Fibroblast of peridontal ligament (primary cell): Measurements from ENCODE around the gene ALPK1.
A peak's percentile ranks its signal among the peaks of the same experiment; 100 is the strongest.

ENCODE experiments used
- DNase-seq: peaks from one replicate; pipeline ENCODE4 v3.0.0-alpha.2; 2010; ENCODE audit errors: extremely low read depth

ALPK1 gene

DNA sequence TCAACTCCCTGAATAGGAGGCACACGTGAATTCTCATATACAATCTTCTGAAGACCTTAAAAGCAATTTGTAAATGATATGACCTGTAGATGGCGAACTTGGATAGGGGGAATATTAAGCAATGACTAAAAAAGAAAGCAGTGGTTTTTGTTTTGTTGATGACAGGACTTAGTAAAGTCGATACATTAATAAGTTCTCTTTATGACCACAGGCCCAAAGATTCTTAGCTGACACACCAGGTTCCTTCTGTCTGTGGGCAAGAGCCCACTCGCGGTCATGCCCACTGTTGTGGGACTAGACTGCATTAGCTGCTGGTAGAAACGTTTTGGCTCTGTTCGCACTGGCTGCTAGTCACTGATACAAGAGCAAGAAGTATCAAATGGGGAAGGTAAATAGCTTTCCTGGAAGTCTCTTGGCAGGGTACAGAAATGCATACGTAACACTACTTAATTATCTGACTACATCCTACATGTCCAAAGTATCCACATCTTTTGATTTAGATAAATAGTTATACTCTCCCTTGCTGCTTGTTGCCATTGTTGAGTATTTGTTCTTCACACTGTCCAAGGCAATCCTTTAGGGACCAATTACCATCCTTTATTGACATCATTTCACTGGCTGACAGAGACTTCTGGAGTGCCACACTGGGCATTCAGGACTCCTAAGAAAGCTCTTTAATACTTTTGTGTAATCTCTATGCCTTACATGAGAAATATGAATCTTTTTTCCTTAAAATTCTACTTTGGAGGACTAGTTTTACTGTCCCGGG is 31.0 kb downstream of the ALPK1 start:
- DNase-seq = peak; percentile 83

GRCh38 chr4:112328734-112329130 is 31.6 kb downstream of the ALPK1 start:
- DNase-seq = no peak

DNA sequence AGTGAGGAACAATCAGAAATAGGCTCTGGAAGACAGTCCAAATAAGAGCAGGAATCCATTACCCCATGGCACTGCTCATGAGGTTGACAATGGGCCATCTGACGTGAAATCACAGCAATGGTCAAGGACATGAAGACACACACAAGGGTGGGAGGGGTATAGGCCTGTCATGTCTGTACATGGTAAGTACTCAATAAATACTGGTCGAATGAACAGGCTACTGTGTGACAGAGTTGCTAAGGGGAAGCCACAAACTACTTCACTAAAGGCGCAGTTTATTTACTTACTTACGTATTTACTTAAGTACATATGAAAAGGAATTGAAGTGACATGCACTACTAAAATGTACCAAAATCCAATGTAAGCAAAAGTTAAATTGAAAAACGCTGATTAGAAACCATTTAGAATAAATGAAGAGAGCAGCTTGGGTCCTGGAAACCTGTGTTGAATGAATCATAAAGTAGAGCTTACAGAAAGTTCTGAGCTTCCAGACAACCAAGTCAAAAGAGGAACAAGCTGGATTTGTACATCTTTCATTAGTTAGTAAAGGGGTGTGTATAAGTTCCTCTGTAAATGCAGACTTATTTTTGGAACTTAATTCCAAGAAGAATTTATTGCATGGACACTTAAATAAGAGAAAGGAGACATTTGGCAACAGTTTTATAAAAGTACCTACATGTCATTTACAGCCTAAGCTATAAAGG is 32.7 kb downstream of the ALPK1 start:
- DNase-seq = no peak

- no peak for DNase-seq
These were observed 33.8 kb downstream of the ALPK1 start for GRCh38 chr4:112330921-112331320.

DNA sequence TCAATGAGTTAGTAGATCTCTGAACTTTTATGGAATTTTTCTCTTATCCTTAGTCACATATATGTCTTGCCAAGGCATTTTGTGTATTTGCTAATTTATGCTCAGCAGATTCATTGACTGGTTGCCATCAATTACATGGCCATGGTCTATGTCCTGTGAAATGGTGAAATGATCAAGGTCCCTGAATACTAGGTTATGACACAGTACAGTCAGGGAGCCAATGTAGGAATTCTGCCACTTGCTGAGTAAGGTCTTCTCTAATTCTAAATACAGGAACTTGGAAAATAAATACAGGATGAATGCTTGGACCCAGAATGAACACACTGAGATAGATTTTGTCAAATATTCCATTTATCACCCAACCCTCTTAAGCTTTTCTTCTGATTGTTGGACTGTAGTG is 35.2 kb downstream of the ALPK1 start:
- DNase-seq = no peak

GRCh38 chr4:112340023-112340422 is 42.9 kb downstream of the ALPK1 start:
- DNase-seq = no peak

DNA sequence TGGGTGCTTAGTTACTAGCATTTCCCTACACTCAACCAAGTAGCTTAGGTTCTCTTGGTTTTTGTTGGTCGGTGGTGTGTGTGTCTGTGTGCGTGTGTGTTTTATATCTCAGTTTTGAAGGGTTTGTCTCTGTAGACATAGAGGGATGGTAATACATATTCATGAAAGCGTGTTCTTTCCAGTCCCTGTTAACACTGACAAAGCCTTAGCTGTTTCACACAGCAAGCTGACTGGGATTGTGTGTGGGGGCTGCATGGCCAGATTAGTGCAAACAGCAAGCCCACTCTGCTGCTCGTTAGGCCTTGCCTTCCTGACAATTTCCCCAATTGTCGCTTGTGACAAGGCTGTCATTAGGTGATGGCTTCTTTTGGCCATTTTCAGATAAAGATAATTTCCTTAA is 43.9 kb downstream of the ALPK1 start:
- no peak for DNase-seq

- DNase-seq = no peak
These were observed 46.3 kb downstream of the ALPK1 start for GRCh38 chr4:112343330-112344080.

- no peak for DNase-seq
These were observed 51.5 kb downstream of the ALPK1 start for GRCh38 chr4:112348488-112349158.

- DNase-seq = no peak
These were observed 55.6 kb downstream of the ALPK1 start for GRCh38 chr4:112352736-112353135.

- no peak for DNase-seq
These were observed 58.5 kb downstream of the ALPK1 start for GRCh38 chr4:112355662-112356061.

- DNase-seq = no peak
These were observed 60.3 kb downstream of the ALPK1 start for GRCh38 chr4:112357453-112357852.

DNA sequence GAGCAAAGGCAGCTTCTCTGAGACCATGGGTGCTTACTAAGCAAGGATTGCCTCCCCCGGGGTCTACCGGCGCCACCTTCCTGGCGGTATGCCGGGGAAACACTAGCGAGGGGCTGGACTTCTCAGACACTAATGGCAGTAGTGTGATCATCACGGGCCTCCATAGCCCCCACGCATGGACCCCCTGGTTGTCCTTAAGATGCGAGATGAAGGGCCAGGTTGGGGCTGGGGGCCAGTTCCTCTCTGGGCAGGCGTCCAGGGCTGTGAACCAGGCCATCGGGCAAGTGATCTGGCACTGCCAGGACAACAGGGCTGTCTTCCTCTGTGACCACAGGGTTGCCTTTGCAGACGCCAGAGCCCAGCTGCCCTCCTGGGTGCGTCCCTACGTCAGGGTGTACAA is 60.7 kb downstream of the ALPK1 start:
- no peak for DNase-seq

DNA sequence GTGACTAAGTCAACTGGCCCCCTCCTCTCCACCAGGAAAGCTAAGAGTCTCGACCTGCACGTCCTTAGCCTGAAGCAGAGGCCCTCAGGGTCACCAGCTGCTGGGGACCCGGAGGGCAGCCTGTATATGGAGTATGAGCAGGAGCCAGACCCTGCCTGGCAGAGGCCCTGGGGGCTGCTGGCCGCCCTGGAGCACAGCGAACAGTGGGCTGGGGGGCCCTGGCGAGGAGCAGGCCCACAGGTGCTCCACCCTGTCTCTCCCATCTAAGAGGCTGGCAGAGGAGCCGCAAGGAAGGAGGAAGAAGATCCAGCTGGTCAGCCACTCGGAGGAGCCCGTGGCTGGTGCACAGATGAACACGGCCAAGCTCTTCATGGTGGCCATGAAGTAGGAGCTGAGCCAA is 61.2 kb downstream of the ALPK1 start:
- DNase-seq = no peak

DNA sequence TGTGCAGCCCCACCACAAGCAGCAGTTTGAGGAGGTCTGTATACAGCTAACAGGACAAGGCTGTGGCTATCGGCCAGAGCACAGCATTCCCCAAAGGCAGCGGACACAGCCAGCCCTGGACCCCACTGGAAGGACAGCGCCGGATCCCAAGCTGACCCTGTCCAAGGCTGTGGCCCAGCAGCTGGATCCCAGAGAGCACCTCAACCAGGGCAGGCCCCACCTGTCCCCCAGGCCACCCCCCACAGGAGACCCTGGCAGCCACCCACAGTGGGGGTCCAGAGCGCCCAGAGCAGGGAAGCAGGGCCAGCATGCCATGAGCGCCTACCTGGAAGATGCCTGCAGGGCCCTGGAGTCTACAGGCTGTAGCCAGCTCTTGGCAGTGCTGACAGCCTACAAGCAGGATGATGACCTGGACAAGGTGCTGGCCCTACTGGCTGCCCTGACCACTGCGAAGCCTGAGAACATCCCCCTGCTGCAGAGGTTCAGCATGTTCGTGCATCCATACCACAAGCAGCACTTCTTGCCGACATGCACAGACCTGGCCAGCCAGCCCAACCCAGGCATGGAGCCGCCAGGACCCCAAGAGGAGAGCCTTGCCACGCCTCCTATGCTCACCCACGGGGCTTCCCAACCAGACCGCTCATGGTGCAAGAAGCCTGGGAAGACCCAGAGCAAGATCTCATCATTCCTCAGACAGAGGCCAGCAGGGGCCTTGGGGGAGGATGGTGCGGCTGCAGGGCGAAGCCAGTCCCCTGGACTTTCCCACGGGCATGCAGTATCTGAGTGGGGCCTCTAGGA is 62.0 kb downstream of the ALPK1 start:
- DNase-seq = no peak

- no peak for DNase-seq
These were observed 64.1 kb downstream of the ALPK1 start for GRCh38 chr4:112361181-112361791.

DNA sequence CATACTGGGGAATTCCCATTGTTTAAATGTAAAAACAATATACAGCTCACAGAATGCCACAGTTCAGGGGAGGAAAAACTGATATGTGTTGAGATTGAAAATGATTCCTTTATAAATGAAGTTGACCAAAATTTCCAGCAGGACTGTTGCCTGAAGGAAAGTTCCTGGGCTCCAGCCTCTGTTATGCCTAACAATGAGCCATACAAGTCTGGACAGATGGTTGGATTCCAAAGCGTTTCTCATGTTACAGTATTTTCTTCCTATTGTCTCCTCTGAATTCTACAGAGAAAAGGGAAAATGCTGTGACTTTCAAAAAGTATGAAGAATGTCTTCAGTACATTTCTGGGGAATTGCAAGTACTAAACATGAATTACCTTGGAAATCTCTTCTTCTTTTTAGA is 73.3 kb downstream of the ALPK1 start:
- peak; percentile 41 for DNase-seq

GRCh38 chr4:112371361-112371760 is 74.2 kb downstream of the ALPK1 start:
- DNase-seq = no peak

- DNase-seq = no peak
These were observed 77.7 kb downstream of the ALPK1 start for GRCh38 chr4:112374850-112375249.

GRCh38 chr4:112377171-112377570 is 80.0 kb downstream of the ALPK1 start:
- DNase-seq = no peak
